Measurements from ENCODE around the gene TMEM63C. TPM values are rescaled to one million over a fixed set of nuclear protein-coding genes. Genes with fewer than 3 reads are reported as not detected.
"Not testable (repeated sequence)": the region's sequence is repeated elsewhere in the genome, so short reads cannot be mapped to it uniquely, and the experiment has no call there.

Gene TMEM63C
- total RNA-seq, 2 donors from 2014 or later, result 22.4 to 43.0 TPM

GRCh38 chr14:77265561-77266335, 84.2 kb downstream of the TMEM63C start:
- intact Hi-C loops (cut with DNase I, micrococcal nuclease), result no loop called here
- ATAC-seq (no peak), DNase-seq (no peak)

- ATAC-seq, result no peak
- no peak for DNase-seq
- intact Hi-C loops (cut with DNase I, micrococcal nuclease), result no loop called here
These were observed 84.7 kb downstream of the TMEM63C start for GRCh38 chr14:77266336-77266735.

- DNase-seq, result no peak
- intact Hi-C loops (cut with DNase I, micrococcal nuclease), result no loop called here
- ATAC-seq, result no peak
These were observed 86.5 kb downstream of the TMEM63C start for GRCh38 chr14:77267937-77268699.

- DNase-seq (no peak), ATAC-seq (no peak)
- intact Hi-C loops (cut with DNase I, micrococcal nuclease), result no loop called here
These were observed 87.5 kb downstream of the TMEM63C start for GRCh38 chr14:77268989-77269600.

GRCh38 chr14:77270361-77271112, 88.9 kb downstream of the TMEM63C start:
- no peak for ATAC-seq
- no peak for DNase-seq
- intact Hi-C loops (cut with DNase I, micrococcal nuclease), result no loop called here

GRCh38 chr14:77271113-77271710, 89.6 kb downstream of the TMEM63C start, which contains the start of gene NGB:
NGB (minus strand) TSS chr14:77271206; CDS start chr14:77270937, 269 bp downstream.
- ATAC-seq (no peak), DNase-seq (no peak)
- intact Hi-C loops (cut with DNase I, micrococcal nuclease), result no loop called here

- ATAC-seq, result no peak
- intact Hi-C loops (cut with DNase I, micrococcal nuclease), result no loop called here
These were observed 90.7 kb downstream of the TMEM63C start for GRCh38 chr14:77272261-77272660.

GRCh38 chr14:77273796-77274195, 92.2 kb downstream of the TMEM63C start:
- no peak for DNase-seq
- no peak for ATAC-seq
- intact Hi-C loops (cut with DNase I, micrococcal nuclease), result no loop called here

More at GRCh38 chr14:77272261-77272660, 90.7 kb downstream of the TMEM63C start:
- no peak for DNase-seq

- no peak for DNase-seq
- ATAC-seq, result no peak
- intact Hi-C loops (cut with DNase I, micrococcal nuclease), result no loop called here
These were observed 93.5 kb downstream of the TMEM63C start for GRCh38 chr14:77275041-77275580.

GRCh38 chr14:77275601-77276017, 94.0 kb downstream of the TMEM63C start:
- ATAC-seq (no peak), DNase-seq (no peak)
- intact Hi-C loops (cut with DNase I, micrococcal nuclease), result no loop called here

- ATAC-seq (no peak), DNase-seq (no peak)
- intact Hi-C loops (cut with DNase I, micrococcal nuclease), result no loop called here
These were observed 94.8 kb downstream of the TMEM63C start for GRCh38 chr14:77276295-77276935.

GRCh38 chr14:77276959-77277358, 95.4 kb downstream of the TMEM63C start:
- DNase-seq (no peak), ATAC-seq (no peak)
- intact Hi-C loops (cut with DNase I, micrococcal nuclease), result no loop called here

GRCh38 chr14:77278461-77279230, 97.0 kb downstream of the TMEM63C start:
- ATAC-seq, result peak; percentile 45
- DNase-seq, result no peak
- intact Hi-C loops (cut with DNase I, micrococcal nuclease), result no loop called here

- intact Hi-C loops (cut with DNase I, micrococcal nuclease), result no loop called here
- ATAC-seq (no peak), DNase-seq (no peak)
These were observed 98.1 kb downstream of the TMEM63C start for GRCh38 chr14:77279719-77280118.

GRCh38 chr14:77280921-77281320, 99.3 kb downstream of the TMEM63C start:
- intact Hi-C loops (cut with DNase I, micrococcal nuclease); ATAC-seq; DNase-seq: not testable (repeated sequence)

GRCh38 chr14:77281852-77282410, 100.3 kb downstream of the TMEM63C start:
- ATAC-seq (no peak), DNase-seq (no peak)
- intact Hi-C loops (cut with DNase I, micrococcal nuclease), result no loop called here

- ATAC-seq (no peak), DNase-seq (no peak)
- intact Hi-C loops (cut with DNase I, micrococcal nuclease), result no loop called here
These were observed 102.5 kb downstream of the TMEM63C start for GRCh38 chr14:77284066-77284465.

Measured in left colon (tissue), 2 donors.